ENCODE results near the gene OPN1SW. TPM values are rescaled to one million over a fixed set of nuclear protein-coding genes. Genes with fewer than 3 reads are reported as not detected.
A peak's percentile ranks its signal among the peaks of the same experiment; 100 is the strongest.

The OPN1SW gene
- total RNA-seq, 2 experiments from 2014 or later: not detected

GRCh38 chr7:128745706-128746105, 29.9 kb downstream of the OPN1SW start:
- H3K36me3 Mint-ChIP-seq (ENCODE audit: low read depth): peaks cover 31% of the 10 kb centered on the region
- H3K27ac Mint-ChIP-seq: no peak overlapping the region
- H3K9me3 Mint-ChIP-seq: no peaks in the 10 kb centered on the region
- DNase-seq: no peak
- CTCF ChIA-PET: interaction anchor here (0.7 to 1.3 kb wide), 4 partner anchors 11 to 15 kb away, joined by 3 read pairs; no protein-coding TSS in a partner anchor
- POLR2A ChIA-PET: no interaction called here
- peaks cover 29% of the 10 kb centered on the region for H3K4me1 Mint-ChIP-seq
- H3K4me3 Mint-ChIP-seq: no peak overlapping the region
- no peaks in the 10 kb centered on the region for H3K27me3 Mint-ChIP-seq

GRCh38 chr7:128744366-128744905, 31.2 kb downstream of the OPN1SW start:
- peaks cover 23% of the 10 kb centered on the region for H3K36me3 Mint-ChIP-seq (ENCODE audit: low read depth)
- no peaks in the 10 kb centered on the region for H3K27me3 Mint-ChIP-seq
- ChIA-PET POLR2A (no interaction called here), CTCF (interaction anchor here (1.1 kb wide), 2 partner anchors 10 to 118 kb away, joined by 3 read pairs; partner anchors contain the start of gene ATP6V1F)
- H3K27ac Mint-ChIP-seq: no peak overlapping the region
- peaks cover 40% of the 10 kb centered on the region for H3K4me1 Mint-ChIP-seq
- H3K4me3 Mint-ChIP-seq: no peak overlapping the region
- H3K9me3 Mint-ChIP-seq: no peaks in the 10 kb centered on the region
- no peak for DNase-seq

- DNase-seq: no peak
- ChIA-PET CTCF (interaction anchor here (0.6 to 1.1 kb wide), 5 partner anchors 11 to 119 kb away, joined by 3 read pairs; partner anchors contain the start of gene ATP6V1F), POLR2A (no interaction called here)
- Mint-ChIP-seq H3K4me3 (no peak overlapping the region), H3K27me3 (no peaks in the 10 kb centered on the region), H3K9me3 (no peaks in the 10 kb centered on the region), H3K4me1 (peaks cover 44% of the 10 kb centered on the region), H3K27ac (no peak overlapping the region), H3K36me3 (ENCODE audit: low read depth) (peaks cover 13% of the 10 kb centered on the region)
Measured at GRCh38 chr7:128743112-128743772, 32.4 kb downstream of the OPN1SW start.

GRCh38 chr7:128742206-128742605, 33.4 kb downstream of the OPN1SW start:
- Mint-ChIP-seq H3K27me3 (no peaks in the 10 kb centered on the region), H3K36me3 (ENCODE audit: low read depth) (peaks cover 6% of the 10 kb centered on the region), H3K4me3 (no peak overlapping the region), H3K27ac (no peak overlapping the region), H3K4me1 (peaks cover 48% of the 10 kb centered on the region), H3K9me3 (no peaks in the 10 kb centered on the region)
- DNase-seq: no peak
- POLR2A ChIA-PET: no interaction called here
- CTCF ChIA-PET: interaction anchor here (0.6 to 1.0 kb wide), 2 partner anchors 18 to 1150 kb away, joined by 3 to 4 read pairs; no protein-coding TSS in a partner anchor

GRCh38 chr7:128741491-128741890, 34.1 kb downstream of the OPN1SW start:
- Mint-ChIP-seq H3K4me1 (peaks cover 48% of the 10 kb centered on the region), H3K36me3 (ENCODE audit: low read depth) (peaks cover 6% of the 10 kb centered on the region), H3K4me3 (no peak overlapping the region), H3K27ac (no peak overlapping the region), H3K9me3 (no peaks in the 10 kb centered on the region), H3K27me3 (no peaks in the 10 kb centered on the region)
- no peak for DNase-seq
- POLR2A ChIA-PET: no interaction called here
- CTCF ChIA-PET: interaction anchor here (0.6 to 2.6 kb wide), 6 partner anchors 13 to 1149 kb away, joined by 3 to 8 read pairs (median 4); no protein-coding TSS in a partner anchor

GRCh38 chr7:128740996-128741395, 34.6 kb downstream of the OPN1SW start:
- H3K4me3 Mint-ChIP-seq: no peak overlapping the region
- H3K27me3 Mint-ChIP-seq: no peaks in the 10 kb centered on the region
- peaks cover 48% of the 10 kb centered on the region for H3K4me1 Mint-ChIP-seq
- POLR2A ChIA-PET: no interaction called here
- no peak for DNase-seq
- H3K27ac Mint-ChIP-seq: no peak overlapping the region
- CTCF ChIA-PET: interaction anchor here (1.1 to 2.8 kb wide), 5 partner anchors 11 to 32 kb away, joined by 3 to 11 read pairs (median 4); no protein-coding TSS in a partner anchor
- peaks cover 6% of the 10 kb centered on the region for H3K36me3 Mint-ChIP-seq (ENCODE audit: low read depth)
- no peaks in the 10 kb centered on the region for H3K9me3 Mint-ChIP-seq

GRCh38 chr7:128739990-128740682, 35.5 kb downstream of the OPN1SW start:
- Mint-ChIP-seq H3K4me3 (peak overlapping the region; percentile 95), H3K27ac (peak overlapping the region; percentile 98), H3K27me3 (no peaks in the 10 kb centered on the region), H3K36me3 (ENCODE audit: low read depth) (peaks cover 6% of the 10 kb centered on the region), H3K9me3 (no peaks in the 10 kb centered on the region), H3K4me1 (peaks cover 45% of the 10 kb centered on the region)
- no peak for DNase-seq
- ChIA-PET CTCF (interaction anchor here (0.7 to 2.8 kb wide), 5 partner anchors 12 to 30 kb away, joined by 3 to 11 read pairs (median 8); no protein-coding TSS in a partner anchor), POLR2A (interaction anchor here (0.7 kb wide), 2 partner anchors 66 to 287 kb away, joined by 3 read pairs; no protein-coding TSS in a partner anchor)

- ChIA-PET POLR2A (interaction anchor here (0.7 kb wide), 2 partner anchors 67 to 287 kb away, joined by 3 read pairs; no protein-coding TSS in a partner anchor), CTCF (interaction anchor here (0.7 to 2.8 kb wide), 7 partner anchors 12 to 312 kb away, joined by 3 to 11 read pairs (median 3); partner anchors contain the start of gene ATP6V1F)
- Mint-ChIP-seq H3K27ac (peak within 1 kb of the TSS; percentile 98), H3K36me3 (ENCODE audit: low read depth) (peaks cover 6% of the 10 kb centered on the region), H3K27me3 (no peaks in the 10 kb centered on the region), H3K4me3 (peak within 1 kb of the TSS; percentile 95), H3K9me3 (no peaks in the 10 kb centered on the region), H3K4me1 (peaks cover 41% of the 10 kb centered on the region)
- DNase-seq: peak; percentile 96
Measured at GRCh38 chr7:128739048-128739962, 36.3 kb downstream of the OPN1SW start, which contains the start of gene CALU. Gene CALU, plus strand, starts transcription at chr7:128739359. Its CDS starts 9,225 bp downstream, at chr7:128748584.

GRCh38 chr7:128738570-128739047, 37.0 kb downstream of the OPN1SW start:
- Mint-ChIP-seq H3K27me3 (no peaks in the 10 kb centered on the region), H3K36me3 (ENCODE audit: low read depth) (peaks cover 6% of the 10 kb centered on the region), H3K27ac (peak overlapping the region; percentile 98), H3K9me3 (no peaks in the 10 kb centered on the region), H3K4me1 (peaks cover 37% of the 10 kb centered on the region), H3K4me3 (peak overlapping the region; percentile 95)
- ChIA-PET POLR2A (no interaction called here), CTCF (interaction anchor here (0.9 to 2.8 kb wide), 7 partner anchors 12 to 311 kb away, joined by 3 to 11 read pairs (median 3); partner anchors contain the start of gene ATP6V1F)
- DNase-seq: no peak

GRCh38 chr7:128737867-128738385, 37.7 kb downstream of the OPN1SW start:
- H3K27me3 Mint-ChIP-seq: no peaks in the 10 kb centered on the region
- peaks cover 35% of the 10 kb centered on the region for H3K4me1 Mint-ChIP-seq
- H3K9me3 Mint-ChIP-seq: no peaks in the 10 kb centered on the region
- H3K36me3 Mint-ChIP-seq (ENCODE audit: low read depth): peaks cover 6% of the 10 kb centered on the region
- no peak for DNase-seq
- H3K4me3 Mint-ChIP-seq: peak overlapping the region; percentile 95
- ChIA-PET POLR2A (no interaction called here), CTCF (interaction anchor here (0.9 to 2.8 kb wide), 5 partner anchors 11 to 311 kb away, joined by 3 to 11 read pairs (median 3); no protein-coding TSS in a partner anchor)
- no peak overlapping the region for H3K27ac Mint-ChIP-seq

GRCh38 chr7:128737441-128737840, 38.2 kb downstream of the OPN1SW start:
- Mint-ChIP-seq H3K27me3 (no peaks in the 10 kb centered on the region), H3K9me3 (no peaks in the 10 kb centered on the region), H3K4me1 (peaks cover 35% of the 10 kb centered on the region), H3K36me3 (ENCODE audit: low read depth) (peaks cover 6% of the 10 kb centered on the region), H3K4me3 (no peak overlapping the region), H3K27ac (no peak overlapping the region)
- no peak for DNase-seq
- POLR2A ChIA-PET: no interaction called here
- CTCF ChIA-PET: interaction anchor here (1.1 kb wide), 1 partner anchor 10 kb away, joined by 3 read pairs; no protein-coding TSS in a partner anchor

Data from activated CD4-positive, alpha-beta T cell treated with anti-CD3 and anti-CD28 coated beads, Interleukin-2, amount 10 ng/mL, durations not matched to agents 7 days and 5 days (primary cell).